B cell (primary cell): ENCODE measurements around the gene MYL12A. TPM values are rescaled to one million over a fixed set of nuclear protein-coding genes. Genes with fewer than 3 reads are reported as not detected.
A peak's percentile ranks its signal among the peaks of the same experiment; 100 is the strongest.

Experiments
- ATAC-seq: fragments of 200-7000 bp; cut with Tn5 transposase; one replicate; pipeline ENCODE4 v1.10.0; 2021; ENCODE audit warnings: low read depth, mild to moderate bottlenecking, moderate number of reproducible peaks, moderate library complexity
- CTCF ChIA-PET: fragments of 350-600 bp; sonication (Branson Sonifier 250); formaldehyde crosslinking; loops from one replicate; lab custom pipeline; 2021; ENCODE audit warnings: antibody characterized with exemption, inconsistent platforms; lab: Charles Lee
- POLR2A ChIA-PET: fragments of 350-600 bp; sonication (Branson Sonifier 250); formaldehyde crosslinking; loops from one replicate; lab custom pipeline; 2021; ENCODE audit warnings: antibody characterized with exemption; lab: Charles Lee
- DNase-seq: peaks from one replicate; pipeline ENCODE4 v3.0.0; 2013
- H2AFZ ChIP-seq: 2 replicates; pipeline ENCODE4 v1.6.1; 2012; ENCODE audit warnings: mild to moderate bottlenecking, low read depth, low read length; ENCODE audit not compliant: insufficient read depth, poor library complexity, severe bottlenecking
- H3K27ac ChIP-seq, 2 donors: 1 replicate in 1 of 2; 2 replicates in 1 of 2; pipeline ENCODE4 v1.5.1; 2012 to 2013; ENCODE audit warnings: low read length in 2 of 2, mild to moderate bottlenecking in 2 of 2, moderate library complexity in 1 of 2
- H3K27me3 ChIP-seq, 4 experiments: fragments of 200-600 bp in 1 of 4; sonication (generic) in 1 of 4; replicated peaks in 1 of 4; 1 replicate in 2 of 4; 2 replicates in 2 of 4; pipeline versions ENCODE4 v1.6.1 to v1.7.0; 2013 to 2016; ENCODE audit warnings: low read length in 3 of 4, mild to moderate bottlenecking in 2 of 4, mixed read lengths in 1 of 4, moderate library complexity in 1 of 4; ENCODE audit not compliant: insufficient read depth in 4 of 4, control insufficient read depth in 3 of 4; ENCODE audit errors: control extremely low read depth in 1 of 4
- H3K36me3 ChIP-seq, 2 experiments: replicated peaks in 1 of 2; 1 replicate in 1 of 2; 2 replicates in 1 of 2; pipeline versions ENCODE4 v1.6.1 to v1.7.1; 2013; ENCODE audit warnings: low read length in 1 of 2; ENCODE audit not compliant: insufficient read depth in 2 of 2, control insufficient read depth in 1 of 2; ENCODE audit errors: control extremely low read depth in 1 of 2, extremely low read depth in 1 of 2
- H3K4me1 ChIP-seq, 2 donors: fragments of 200-600 bp in 1 of 2; sonication (generic) in 1 of 2; 1 replicate in 1 of 2; 2 replicates in 1 of 2; pipeline versions ENCODE4 v1.5.1 to v1.6.1; 2013 to 2017; ENCODE audit warnings: low read length in 2 of 2; ENCODE audit not compliant: control insufficient read depth in 2 of 2, insufficient read depth in 2 of 2
- H3K4me2 ChIP-seq: replicated peaks from 2 replicates; pipeline ENCODE3; 2012; ENCODE audit warnings: mild to moderate bottlenecking, low read depth, low read length; ENCODE audit not compliant: poor library complexity, severe bottlenecking
- H3K4me3 ChIP-seq, 5 experiments: fragments of 200-600 bp in 1 of 5; sonication (generic) in 1 of 5; 1 replicate in 3 of 5; 2 replicates in 2 of 5; pipeline versions ENCODE4 v1.5.1 to v1.7.0; 2011 to 2016; ENCODE audit warnings: low read length in 4 of 5, mild to moderate bottlenecking in 4 of 5, low read depth in 2 of 5, control low read depth in 1 of 5, moderate library complexity in 1 of 5; ENCODE audit not compliant: insufficient read depth in 1 of 5; ENCODE audit errors: control extremely low read depth in 1 of 5, extremely low read depth in 1 of 5
- H3K79me2 ChIP-seq: fragments of 200-600 bp; sonication (generic); one replicate; pipeline ENCODE4 v1.6.0; 2016; ENCODE audit warnings: low read length; ENCODE audit not compliant: control insufficient read depth, insufficient read depth
- H3K9ac ChIP-seq: fragments of 200-600 bp; sonication (generic); 2 replicates; pipeline ENCODE4 v1.6.1; 2017; ENCODE audit warnings: mild to moderate bottlenecking, low read length, moderate library complexity
- H3K9me3 ChIP-seq, 3 donors: one replicate each; pipeline versions ENCODE4 v1.6.1 to v1.7.1; 2013; ENCODE audit warnings: low read length in 2 of 3; ENCODE audit not compliant: control insufficient read depth in 2 of 3, insufficient read depth in 1 of 3; ENCODE audit errors: control extremely low read depth in 1 of 3
- H4K20me1 ChIP-seq: 2 replicates; pipeline ENCODE4 v1.6.0; 2012; ENCODE audit warnings: mild to moderate bottlenecking, low read length; ENCODE audit not compliant: insufficient read depth, control insufficient read depth, poor library complexity, severe bottlenecking
- H3K27ac Mint-ChIP-seq: one replicate; pipeline ENCODE4 v1.8.0; 2021; ENCODE audit warnings: mixed read lengths
- H3K27me3 Mint-ChIP-seq: one replicate; pipeline ENCODE4 v1.8.0; 2021; ENCODE audit warnings: mixed read lengths
- H3K4me1 Mint-ChIP-seq: one replicate; pipeline ENCODE4 v1.8.0; 2021; ENCODE audit warnings: mixed read lengths
- H3K4me3 Mint-ChIP-seq: one replicate; pipeline ENCODE4 v1.8.0; 2021; ENCODE audit warnings: mixed read lengths
- H3K9me3 Mint-ChIP-seq: one replicate; pipeline ENCODE4 v1.8.0; 2022; ENCODE audit warnings: mixed read lengths; ENCODE audit not compliant: insufficient read depth
- EZH2 ChIP-seq: IDR thresholded peaks from 2 replicates; pipeline ENCODE4 v1.6.1; 2012; ENCODE audit warnings: borderline replicate concordance, low read depth, mild to moderate bottlenecking, moderate library complexity, low read length; ENCODE audit not compliant: insufficient read depth, poor library complexity, severe bottlenecking
- WGBS: methylation state at CpG from one replicate; pipeline ENCODE4 v1.1.5; 2013; ENCODE audit warnings: missing lambda C conversion rate; ENCODE audit not compliant: insufficient coverage; 5-methylcytosine and 5-hydroxymethylcytosine counted together
- intact Hi-C: fragments of 100-400 bp; cut with micrococcal nuclease; formaldehyde crosslinking; loops from one replicate; pipeline ENCODE4 v1.10.0; 2022
- polyA plus RNA-seq: library from polyadenylated mRNA; depleted of rRNA; stranded (reverse); fragments of >200 nt; gene quantifications from 2 replicates; pipeline ENCODE4 v1.2.3, GENCODE V29; 2012
- total RNA-seq, 2 donors: library from RNA; stranded (reverse); fragments of 120-200 nt in 1 of 2; gene quantifications; 1 replicate in 1 of 2; 2 replicates in 1 of 2; pipeline versions ENCODE4 v1.2.3 to v1.2.4, GENCODE V29; 2013 to 2022
- TF ChIP-seq, protein P1 (sequence below): fragments of 200-600 bp; IDR thresholded peaks from one replicate; pipeline ENCODE4 v1.8.0; 2022; ENCODE audit warnings: antibody characterized with exemption, mild to moderate bottlenecking

MYL12A gene
- total and polyA plus RNA-seq, 2 donors (not counting 1 experiment from before 2014, with no cell fraction given) = 276 to 281 TPM

DNA sequence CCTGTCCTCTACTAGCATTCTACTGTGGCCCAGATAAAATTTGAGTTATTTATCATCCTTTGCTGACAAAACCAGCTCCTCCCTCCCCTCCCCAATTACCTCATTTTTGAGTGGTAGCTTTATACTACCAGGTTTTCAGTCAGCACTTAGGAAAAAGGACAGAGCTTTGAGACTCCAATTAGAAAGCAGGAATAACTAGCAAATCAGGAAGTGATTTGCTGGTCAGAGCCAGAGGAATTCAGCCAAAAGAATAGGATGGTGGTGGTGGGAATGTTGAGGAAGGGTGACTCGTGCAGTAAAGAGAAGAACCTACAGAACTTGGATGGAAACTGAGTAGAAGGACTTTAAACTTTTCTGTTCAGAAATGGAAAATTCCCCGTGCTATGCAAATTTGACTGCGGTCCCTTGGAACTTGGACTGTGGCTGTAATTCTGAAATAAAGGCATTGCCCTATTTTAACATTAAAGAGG is 18.0 kb downstream of the MYL12A start:
- Histone ChIP-seq H3K4me1 (peaks cover 69 to 74% of the 10 kb centered on the region in 2 donors), H3K9ac (no peak overlapping the region)

DNA sequence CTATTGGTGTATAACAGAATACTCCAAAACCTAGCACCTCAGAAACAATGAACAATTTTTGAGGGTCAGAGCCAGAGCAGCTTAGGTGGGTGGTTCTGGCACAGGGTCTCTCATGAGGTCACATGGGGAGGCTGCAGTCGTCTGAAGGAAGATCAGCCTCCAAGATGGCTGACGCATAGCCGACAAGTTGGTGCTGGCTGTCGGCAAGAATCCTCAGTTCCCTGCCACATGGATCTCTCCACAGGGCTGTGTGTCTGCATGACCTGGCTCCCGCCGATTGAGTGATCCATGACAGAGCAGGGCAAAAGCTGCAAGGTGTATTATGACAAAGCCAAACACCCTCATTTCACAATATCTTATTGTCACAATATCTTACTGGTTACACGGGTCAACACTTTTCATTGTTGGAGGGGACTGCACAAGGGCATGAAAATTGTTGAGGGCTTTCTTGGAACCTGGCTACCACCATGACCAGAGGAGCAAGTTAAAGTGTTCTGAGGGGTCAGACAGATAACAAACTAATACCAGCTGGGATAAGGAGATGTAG is 18.5 kb downstream of the MYL12A start:
- TF ChIP-seq, protein P1, sequence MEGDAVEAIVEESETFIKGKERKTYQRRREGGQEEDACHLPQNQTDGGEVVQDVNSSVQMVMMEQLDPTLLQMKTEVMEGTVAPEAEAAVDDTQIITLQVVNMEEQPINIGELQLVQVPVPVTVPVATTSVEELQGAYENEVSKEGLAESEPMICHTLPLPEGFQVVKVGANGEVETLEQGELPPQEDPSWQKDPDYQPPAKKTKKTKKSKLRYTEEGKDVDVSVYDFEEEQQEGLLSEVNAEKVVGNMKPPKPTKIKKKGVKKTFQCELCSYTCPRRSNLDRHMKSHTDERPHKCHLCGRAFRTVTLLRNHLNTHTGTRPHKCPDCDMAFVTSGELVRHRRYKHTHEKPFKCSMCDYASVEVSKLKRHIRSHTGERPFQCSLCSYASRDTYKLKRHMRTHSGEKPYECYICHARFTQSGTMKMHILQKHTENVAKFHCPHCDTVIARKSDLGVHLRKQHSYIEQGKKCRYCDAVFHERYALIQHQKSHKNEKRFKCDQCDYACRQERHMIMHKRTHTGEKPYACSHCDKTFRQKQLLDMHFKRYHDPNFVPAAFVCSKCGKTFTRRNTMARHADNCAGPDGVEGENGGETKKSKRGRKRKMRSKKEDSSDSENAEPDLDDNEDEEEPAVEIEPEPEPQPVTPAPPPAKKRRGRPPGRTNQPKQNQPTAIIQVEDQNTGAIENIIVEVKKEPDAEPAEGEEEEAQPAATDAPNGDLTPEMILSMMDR = no peak
- TF ChIP-seq EZH2 = no peak
- H3K36me3 ChIP-seq = no peaks in the 10 kb centered on the region
- ChIA-PET CTCF (interaction anchor here (0.8 to 1.9 kb wide), 4 partner anchors 14 to 400 kb away, joined by 3 to 7 read pairs (median 4); no protein-coding TSS in a partner anchor), POLR2A (no interaction called here)
- no peak for ATAC-seq
- H3K79me2 ChIP-seq = peaks cover 98% of the 10 kb centered on the region
- Mint-ChIP-seq H3K27me3 (no peaks in the 10 kb centered on the region), H3K4me1 (peaks cover 79% of the 10 kb centered on the region), H3K9me3 (no peaks in the 10 kb centered on the region), H3K4me3 (peak overlapping the region; percentile 6), H3K27ac (peak overlapping the region; percentile 10)
- H3K4me2 ChIP-seq = peak overlapping the region; percentile 29
- peak overlapping the region in 1 of 2 donors; percentile 22 for H3K27ac ChIP-seq
- H3K9me3 ChIP-seq = no peaks in the 10 kb centered on the region
- intact Hi-C loops = no loop called here
- WGBS = 80% methylated on average over 6 of the region's 7 CpGs
- no peaks in the 10 kb centered on the region for H3K27me3 ChIP-seq
- no peak overlapping the region for H3K4me3 ChIP-seq
- DNase-seq = no peak
- H3K4me1 ChIP-seq = peaks cover 65 to 69% of the 10 kb centered on the region in 2 donors
- peaks cover 71% of the 10 kb centered on the region for H4K20me1 ChIP-seq
- no peak overlapping the region for H3K9ac ChIP-seq
- H2AFZ ChIP-seq = no peak overlapping the region

More for the DNA sequence above, 18.0 kb downstream of the MYL12A start:
- TF ChIP-seq EZH2 = no peak
- TF ChIP-seq, protein P1 = no peak
- ATAC-seq = no peak
- peaks cover 80% of the 10 kb centered on the region for H3K4me1 Mint-ChIP-seq
- Histone ChIP-seq H3K79me2 (peaks cover 100% of the 10 kb centered on the region), H3K9me3 (no peaks in the 10 kb centered on the region), H3K4me2 (peak overlapping the region; percentile 21), H3K36me3 (no peaks in the 10 kb centered on the region), H3K27me3 (no peaks in the 10 kb centered on the region), H2AFZ (no peak overlapping the region), H3K27ac (peak overlapping the region in 1 of 2 donors; percentile 57), H3K4me3 (no peak overlapping the region), H4K20me1 (peaks cover 71% of the 10 kb centered on the region)
- peak overlapping the region; percentile 39 for H3K4me3 Mint-ChIP-seq
- WGBS = 83% methylated on average over 1 of the region's 3 CpGs
- peak overlapping the region; percentile 64 for H3K27ac Mint-ChIP-seq
- intact Hi-C loops = no loop called here
- no peak for DNase-seq
- ChIA-PET POLR2A (no interaction called here), CTCF (interaction anchor here (1.5 to 1.9 kb wide), 3 partner anchors 14 to 401 kb away, joined by 5 to 8 read pairs (median 7); no protein-coding TSS in a partner anchor)
- no peaks in the 10 kb centered on the region for H3K9me3 Mint-ChIP-seq
- no peaks in the 10 kb centered on the region for H3K27me3 Mint-ChIP-seq
